HCT116 (cell line): ENCODE results near the gene EYA2. TPM values are rescaled to one million over a fixed set of nuclear protein-coding genes. Genes with fewer than 3 reads are reported as not detected.

Source experiments
- ATAC-seq: fragments of 200-7000 bp; cut with Tn5 transposase; 2 replicates; pipeline ENCODE4 v1.9.1; 2020; ENCODE audit warnings: mild to moderate bottlenecking, moderate library complexity
- BruUV-seq: library from RNA; stranded (reverse); fragments of 400-500 nt; replicated peaks from 2 replicates; lab custom pipeline; 2021; lab: Mats Ljungman, UMichigan
- CTCF ChIA-PET: fragments of 300-600 bp; sonication (Branson Sonifier 250); formaldehyde crosslinking; loops from one replicate; lab custom pipeline; 2021; ENCODE audit warnings: antibody characterized with exemption; lab: Charles Lee
- POLR2A ChIA-PET: fragments of 300-600, 350-600 bp; sonication (Branson Sonifier 250); formaldehyde crosslinking; loops from one replicate; lab custom pipeline; 2021; ENCODE audit warnings: antibody characterized with exemption; lab: Charles Lee
- RAD21 ChIA-PET, 2 experiments: fragments of 300-600 bp; sonication (Branson Sonifier 250); formaldehyde crosslinking; loops; one replicate each; lab custom pipeline; 2023; ENCODE audit warnings: low total read pairs in 2 of 2; ENCODE audit not compliant: uncharacterized antibody in 2 of 2, unreplicated experiment in 2 of 2, low non-redundant PET in 1 of 2; lab: Charles Lee
- DNase-seq: peaks from one replicate; pipeline ENCODE4 v3.0.0-alpha.2; 2010; ENCODE audit warnings: low read depth, low spot score
- H2AFZ ChIP-seq: fragments of 200-600 bp; shearing (Covaris generic), sonication (generic); 2 replicates; pipeline ENCODE4 v1.6.1; 2017; ENCODE audit warnings: low read depth, mixed run types, mixed read lengths, antibody characterized with exemption, low read length; ENCODE audit not compliant: poor library complexity, severe bottlenecking
- H3K27ac ChIP-seq: 2 replicates; pipeline ENCODE4 v1.5.1; 2012; ENCODE audit warnings: low read depth, low read length
- H3K27me3 ChIP-seq: fragments of 200-600 bp; sonication (generic); 2 replicates; pipeline ENCODE4 v1.6.1; 2016; ENCODE audit warnings: mixed run types, low read length, mixed read lengths; ENCODE audit not compliant: insufficient read depth
- H3K36me3 ChIP-seq, 2 experiments: fragments of 200-500 bp in 1 of 2; fragments of 200-600 bp in 1 of 2; sonication (Bioruptor generic) in 1 of 2; sonication (generic) in 1 of 2; 2 replicates each; pipeline versions ENCODE4 v1.5.1 to v1.6.1; 2014 to 2016; ENCODE audit warnings: low read length in 2 of 2, inconsistent platforms in 1 of 2, mixed read lengths in 1 of 2, mixed run types in 1 of 2; ENCODE audit not compliant: insufficient read depth in 2 of 2, control insufficient read depth in 1 of 2
- H3K4me1 ChIP-seq, 2 experiments: fragments of 200-600 bp in 1 of 2; sonication (generic) in 1 of 2; 2 replicates each; pipeline versions ENCODE4 v1.5.1 to v1.6.1; 2012 to 2017; ENCODE audit warnings: low read length in 2 of 2, inconsistent platforms in 1 of 2, mild to moderate bottlenecking in 1 of 2, mixed read lengths in 1 of 2, mixed run types in 1 of 2, moderate library complexity in 1 of 2; ENCODE audit not compliant: insufficient read depth in 2 of 2, control insufficient read depth in 1 of 2
- H3K4me2 ChIP-seq: fragments of 200-600 bp; sonication (generic); 2 replicates; pipeline ENCODE4 v1.6.1; 2017; ENCODE audit warnings: mixed run types, low read length, mixed read lengths
- H3K4me3 ChIP-seq, 2 experiments: fragments of 200-600 bp in 1 of 2; sonication (generic) in 1 of 2; replicated peaks in 1 of 2; 2 replicates each; pipeline ENCODE4 v1.5.1; 2011 to 2016; ENCODE audit warnings: low read length in 2 of 2, control low read depth in 1 of 2, low read depth in 1 of 2, mild to moderate bottlenecking in 1 of 2, mixed read lengths in 1 of 2, mixed run types in 1 of 2
- H3K79me2 ChIP-seq: fragments of 200-600 bp; sonication (generic); 2 replicates; pipeline ENCODE4 v1.6.1; 2017; ENCODE audit warnings: mild to moderate bottlenecking, mixed run types, low read length, moderate library complexity, mixed read lengths; ENCODE audit not compliant: insufficient read depth
- H3K9ac ChIP-seq: fragments of 200-600 bp; sonication (generic); 2 replicates; pipeline ENCODE4 v1.6.1; 2016; ENCODE audit warnings: low read length, mixed read lengths
- H3K9me2 ChIP-seq: fragments of 200-600 bp; sonication (generic), shearing (Covaris generic); 2 replicates; pipeline ENCODE4 v1.6.1; 2017; ENCODE audit warnings: mixed run types, mild to moderate bottlenecking, moderate library complexity; ENCODE audit not compliant: insufficient read depth
- H3K9me3 ChIP-seq, 2 experiments: fragments of 200-500 bp in 1 of 2; fragments of 200-600 bp in 1 of 2; sonication (Bioruptor generic) in 1 of 2; sonication (generic) in 1 of 2; 2 replicates each; pipeline ENCODE4 v1.6.1; 2014 to 2017; ENCODE audit warnings: low read length in 2 of 2, mixed read lengths in 2 of 2, inconsistent platforms in 1 of 2, low read depth in 1 of 2, mild to moderate bottlenecking in 1 of 2, mixed run types in 1 of 2, moderate library complexity in 1 of 2; ENCODE audit not compliant: control insufficient read depth in 1 of 2, insufficient read depth in 1 of 2
- H4K20me1 ChIP-seq: fragments of 200-600 bp; sonication (generic), shearing (Covaris generic); 2 replicates; pipeline ENCODE4 v1.6.1; 2017; ENCODE audit warnings: mixed run types, mild to moderate bottlenecking, moderate library complexity; ENCODE audit not compliant: insufficient read depth
- CBX3 ChIP-seq: IDR thresholded peaks from 2 replicates; pipeline ENCODE4 v1.6.1; 2012; ENCODE audit warnings: low read depth
- EGR1 ChIP-seq: IDR thresholded peaks from 2 replicates; pipeline ENCODE4 v1.6.1; 2012; ENCODE audit warnings: low read depth
- EZH2 ChIP-seq: fragments of 200-600 bp; sonication (generic); IDR thresholded peaks from 2 replicates; pipeline ENCODE4 v1.6.1; 2017; ENCODE audit warnings: antibody characterized with exemption, mixed run types
- SIN3A ChIP-seq: IDR thresholded peaks from 2 replicates; pipeline ENCODE4 v1.6.1; 2012; ENCODE audit warnings: low read depth
- SRF ChIP-seq: IDR thresholded peaks from 2 replicates; pipeline ENCODE4 v1.6.1; 2012; ENCODE audit warnings: low read depth
- YY1 ChIP-seq: IDR thresholded peaks from 2 replicates; pipeline ENCODE4 v1.6.1; 2011; ENCODE audit warnings: low read length, low read depth, moderate library complexity, mild to moderate bottlenecking; ENCODE audit not compliant: insufficient replicate concordance; ENCODE audit errors: extremely low read depth
- ZFX ChIP-seq: fragments of 450-650 bp; IDR thresholded peaks from 2 replicates; pipeline ENCODE4 v1.6.1; 2017
- ZNF274 ChIP-seq: fragments of 200-500 bp; sonication (Bioruptor generic); IDR thresholded peaks from 2 replicates; pipeline ENCODE4 v1.6.1; 2014; ENCODE audit warnings: mild to moderate bottlenecking, low read depth, low read length, inconsistent platforms
- intact Hi-C: fragments of 100-400 bp; cut with micrococcal nuclease; formaldehyde crosslinking; loops from 2 replicates; pipeline ENCODE4 v1.10.0; 2022
- total RNA-seq: library from RNA; stranded (reverse); gene quantifications from one replicate; pipeline ENCODE4 v1.2.1, GENCODE V29; 2021; ENCODE audit not compliant: unreplicated experiment
- TF ChIP-seq, protein P1 (sequence below): IDR thresholded peaks from 2 replicates; pipeline ENCODE4 v1.6.1; 2012
- TF ChIP-seq, protein P2 (sequence below), 3 experiments: fragments of 200-600 bp in 1 of 3; sonication (generic) in 1 of 3; IDR thresholded peaks in 2 of 3; conservative IDR thresholded peaks in 1 of 3; 2 replicates each; pipeline ENCODE4 v1.5.1; 2012 to 2017; ENCODE audit warnings: low read depth in 2 of 3, low read length in 2 of 3, antibody characterized with exemption in 1 of 3, borderline replicate concordance in 1 of 3, control low read depth in 1 of 3, mild to moderate bottlenecking in 1 of 3, mixed read lengths in 1 of 3, mixed run types in 1 of 3, moderate library complexity in 1 of 3; ENCODE audit not compliant: insufficient read depth in 1 of 3

EYA2 gene
- total RNA-seq, 1 experiment from 2014 or later: not detected

DNA sequence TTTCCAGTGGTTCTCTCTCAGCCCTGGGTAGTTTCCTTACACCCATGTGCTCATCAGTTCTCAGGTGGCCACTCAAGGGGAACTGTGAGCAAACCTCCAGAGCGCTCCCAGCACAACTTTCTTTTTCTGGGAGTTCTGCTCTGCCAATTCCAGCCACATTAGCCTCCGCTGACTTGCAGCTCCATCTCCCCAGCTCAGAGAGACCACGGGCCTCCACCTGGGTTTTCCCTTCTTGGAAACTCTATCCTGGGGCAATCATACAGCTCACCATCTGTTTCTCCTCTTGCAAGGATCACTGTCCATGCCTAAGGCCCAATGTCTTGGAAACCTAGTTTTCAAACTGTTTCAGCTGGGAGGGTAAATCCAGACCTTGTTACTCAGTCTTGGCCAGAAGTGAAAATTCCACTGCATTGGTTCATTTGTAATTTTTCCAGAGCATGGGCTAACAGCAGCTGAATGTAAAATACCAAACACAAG is 129.9 kb downstream of the EYA2 start:
- ATAC-seq (no peak), DNase-seq (no peak)
- H3K4me3 ChIP-seq: no peak overlapping the region
- H3K4me1 ChIP-seq: no peaks in the 10 kb centered on the region
- no peaks in the 10 kb centered on the region for H3K79me2 ChIP-seq
- no peaks in the 10 kb centered on the region for H4K20me1 ChIP-seq
- POLR2A ChIA-PET: no interaction called here
- H3K27ac ChIP-seq: no peak overlapping the region
- peaks cover 0 to 9% of the 10 kb centered on the region in 2 experiments; a peak in 1 of 4 replicates for H3K9me3 ChIP-seq
- intact Hi-C loops: loop anchor here (10.0 kb wide), 1 partner anchor 270 kb away; no protein-coding TSS in a partner anchor
- CTCF ChIA-PET: no interaction called here
- no peak overlapping the region for H3K4me2 ChIP-seq
- TF ChIP-seq EZH2: no peak
- TF ChIP-seq, protein P1, sequence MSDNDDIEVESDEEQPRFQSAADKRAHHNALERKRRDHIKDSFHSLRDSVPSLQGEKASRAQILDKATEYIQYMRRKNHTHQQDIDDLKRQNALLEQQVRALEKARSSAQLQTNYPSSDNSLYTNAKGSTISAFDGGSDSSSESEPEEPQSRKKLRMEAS: no peak
- no peak for TF ChIP-seq ZFX
- no peak for TF ChIP-seq SRF
- TF ChIP-seq ZNF274: no peak
- TF ChIP-seq, protein P2, sequence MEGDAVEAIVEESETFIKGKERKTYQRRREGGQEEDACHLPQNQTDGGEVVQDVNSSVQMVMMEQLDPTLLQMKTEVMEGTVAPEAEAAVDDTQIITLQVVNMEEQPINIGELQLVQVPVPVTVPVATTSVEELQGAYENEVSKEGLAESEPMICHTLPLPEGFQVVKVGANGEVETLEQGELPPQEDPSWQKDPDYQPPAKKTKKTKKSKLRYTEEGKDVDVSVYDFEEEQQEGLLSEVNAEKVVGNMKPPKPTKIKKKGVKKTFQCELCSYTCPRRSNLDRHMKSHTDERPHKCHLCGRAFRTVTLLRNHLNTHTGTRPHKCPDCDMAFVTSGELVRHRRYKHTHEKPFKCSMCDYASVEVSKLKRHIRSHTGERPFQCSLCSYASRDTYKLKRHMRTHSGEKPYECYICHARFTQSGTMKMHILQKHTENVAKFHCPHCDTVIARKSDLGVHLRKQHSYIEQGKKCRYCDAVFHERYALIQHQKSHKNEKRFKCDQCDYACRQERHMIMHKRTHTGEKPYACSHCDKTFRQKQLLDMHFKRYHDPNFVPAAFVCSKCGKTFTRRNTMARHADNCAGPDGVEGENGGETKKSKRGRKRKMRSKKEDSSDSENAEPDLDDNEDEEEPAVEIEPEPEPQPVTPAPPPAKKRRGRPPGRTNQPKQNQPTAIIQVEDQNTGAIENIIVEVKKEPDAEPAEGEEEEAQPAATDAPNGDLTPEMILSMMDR (IDR thresholded peaks at IDR 0.05 in 2 of 3, conservative IDR thresholded peaks at IDR 0.05 in 1 of 3; ENCODE audit: borderline replicate concordance in 1 of 3, insufficient read depth in 1 of 3, low read depth in 2 of 3, low read length in 2 of 3): no peak
- no peak for TF ChIP-seq CBX3
- TF ChIP-seq SIN3A: no peak
- no peak for TF ChIP-seq YY1
- no peak for TF ChIP-seq EGR1
- BruUV-seq: no TSS peak
- no peaks in the 10 kb centered on the region for H3K36me3 ChIP-seq
- H3K9me2 ChIP-seq: no peaks in the 10 kb centered on the region
- RAD21 ChIA-PET: interaction anchor here in 1 of 2 experiments (0.6 kb wide), 1 partner anchor 22 kb away, joined by 3 read pairs; no protein-coding TSS in a partner anchor
- H3K27me3 ChIP-seq: peaks cover 34% of the 10 kb centered on the region
- no peak overlapping the region for H2AFZ ChIP-seq
- H3K9ac ChIP-seq: no peak overlapping the region
